HCT116 (cell line): ENCODE measurements around the gene GNPTAB. TPM values are rescaled to one million over a fixed set of nuclear protein-coding genes. Genes with fewer than 3 reads are reported as not detected.

Source experiments
- ATAC-seq: fragments of 200-7000 bp; cut with Tn5 transposase; 2 replicates; pipeline ENCODE4 v1.9.1; 2020; ENCODE audit warnings: mild to moderate bottlenecking, moderate library complexity
- BruUV-seq: library from RNA; stranded (reverse); fragments of 400-500 nt; replicated peaks from 2 replicates; lab custom pipeline; 2021; lab: Mats Ljungman, UMichigan
- CTCF ChIA-PET: fragments of 300-600 bp; sonication (Branson Sonifier 250); formaldehyde crosslinking; loops from one replicate; lab custom pipeline; 2021; ENCODE audit warnings: antibody characterized with exemption; lab: Charles Lee
- POLR2A ChIA-PET: fragments of 300-600, 350-600 bp; sonication (Branson Sonifier 250); formaldehyde crosslinking; loops from one replicate; lab custom pipeline; 2021; ENCODE audit warnings: antibody characterized with exemption; lab: Charles Lee
- RAD21 ChIA-PET, 2 experiments: fragments of 300-600 bp; sonication (Branson Sonifier 250); formaldehyde crosslinking; loops; one replicate each; lab custom pipeline; 2023; ENCODE audit warnings: low total read pairs in 2 of 2; ENCODE audit not compliant: uncharacterized antibody in 2 of 2, unreplicated experiment in 2 of 2, low non-redundant PET in 1 of 2; lab: Charles Lee
- DNase-seq: peaks from one replicate; pipeline ENCODE4 v3.0.0-alpha.2; 2010; ENCODE audit warnings: low read depth, low spot score
- H2AFZ ChIP-seq: fragments of 200-600 bp; shearing (Covaris generic), sonication (generic); 2 replicates; pipeline ENCODE4 v1.6.1; 2017; ENCODE audit warnings: low read depth, mixed run types, mixed read lengths, antibody characterized with exemption, low read length; ENCODE audit not compliant: poor library complexity, severe bottlenecking
- H3K27ac ChIP-seq: 2 replicates; pipeline ENCODE4 v1.5.1; 2012; ENCODE audit warnings: low read depth, low read length
- H3K27me3 ChIP-seq: fragments of 200-600 bp; sonication (generic); 2 replicates; pipeline ENCODE4 v1.6.1; 2016; ENCODE audit warnings: mixed run types, low read length, mixed read lengths; ENCODE audit not compliant: insufficient read depth
- H3K36me3 ChIP-seq, 2 experiments: fragments of 200-500 bp in 1 of 2; fragments of 200-600 bp in 1 of 2; sonication (Bioruptor generic) in 1 of 2; sonication (generic) in 1 of 2; 2 replicates each; pipeline versions ENCODE4 v1.5.1 to v1.6.1; 2014 to 2016; ENCODE audit warnings: low read length in 2 of 2, inconsistent platforms in 1 of 2, mixed read lengths in 1 of 2, mixed run types in 1 of 2; ENCODE audit not compliant: insufficient read depth in 2 of 2, control insufficient read depth in 1 of 2
- H3K4me1 ChIP-seq, 2 experiments: fragments of 200-600 bp in 1 of 2; sonication (generic) in 1 of 2; 2 replicates each; pipeline versions ENCODE4 v1.5.1 to v1.6.1; 2012 to 2017; ENCODE audit warnings: low read length in 2 of 2, inconsistent platforms in 1 of 2, mild to moderate bottlenecking in 1 of 2, mixed read lengths in 1 of 2, mixed run types in 1 of 2, moderate library complexity in 1 of 2; ENCODE audit not compliant: insufficient read depth in 2 of 2, control insufficient read depth in 1 of 2
- H3K4me2 ChIP-seq: fragments of 200-600 bp; sonication (generic); 2 replicates; pipeline ENCODE4 v1.6.1; 2017; ENCODE audit warnings: mixed run types, low read length, mixed read lengths
- H3K4me3 ChIP-seq, 2 experiments: fragments of 200-600 bp in 1 of 2; sonication (generic) in 1 of 2; replicated peaks in 1 of 2; 2 replicates each; pipeline ENCODE4 v1.5.1; 2011 to 2016; ENCODE audit warnings: low read length in 2 of 2, control low read depth in 1 of 2, low read depth in 1 of 2, mild to moderate bottlenecking in 1 of 2, mixed read lengths in 1 of 2, mixed run types in 1 of 2
- H3K79me2 ChIP-seq: fragments of 200-600 bp; sonication (generic); 2 replicates; pipeline ENCODE4 v1.6.1; 2017; ENCODE audit warnings: mild to moderate bottlenecking, mixed run types, low read length, moderate library complexity, mixed read lengths; ENCODE audit not compliant: insufficient read depth
- H3K9ac ChIP-seq: fragments of 200-600 bp; sonication (generic); 2 replicates; pipeline ENCODE4 v1.6.1; 2016; ENCODE audit warnings: low read length, mixed read lengths
- H3K9me2 ChIP-seq: fragments of 200-600 bp; sonication (generic), shearing (Covaris generic); 2 replicates; pipeline ENCODE4 v1.6.1; 2017; ENCODE audit warnings: mixed run types, mild to moderate bottlenecking, moderate library complexity; ENCODE audit not compliant: insufficient read depth
- H3K9me3 ChIP-seq, 2 experiments: fragments of 200-500 bp in 1 of 2; fragments of 200-600 bp in 1 of 2; sonication (Bioruptor generic) in 1 of 2; sonication (generic) in 1 of 2; 2 replicates each; pipeline ENCODE4 v1.6.1; 2014 to 2017; ENCODE audit warnings: low read length in 2 of 2, mixed read lengths in 2 of 2, inconsistent platforms in 1 of 2, low read depth in 1 of 2, mild to moderate bottlenecking in 1 of 2, mixed run types in 1 of 2, moderate library complexity in 1 of 2; ENCODE audit not compliant: control insufficient read depth in 1 of 2, insufficient read depth in 1 of 2
- H4K20me1 ChIP-seq: fragments of 200-600 bp; sonication (generic), shearing (Covaris generic); 2 replicates; pipeline ENCODE4 v1.6.1; 2017; ENCODE audit warnings: mixed run types, mild to moderate bottlenecking, moderate library complexity; ENCODE audit not compliant: insufficient read depth
- CEBPB ChIP-seq: IDR thresholded peaks from 2 replicates; pipeline ENCODE4 v1.6.1; 2012; ENCODE audit warnings: low read depth
- EZH2phosphoT487 ChIP-seq: fragments of 200-600 bp; IDR thresholded peaks from 2 replicates; pipeline ENCODE4 v1.6.1; 2018; ENCODE audit warnings: antibody characterized with exemption, borderline replicate concordance
- FOSL1 ChIP-seq: IDR thresholded peaks from 2 replicates; pipeline ENCODE4 v1.6.1; 2012; ENCODE audit warnings: low read depth
- JUND ChIP-seq: IDR thresholded peaks from 2 replicates; pipeline ENCODE4 v1.6.1; 2012
- RAD21 ChIP-seq: IDR thresholded peaks from 2 replicates; pipeline ENCODE4 v1.6.1; 2012; ENCODE audit warnings: low read depth, mild to moderate bottlenecking
- SIN3A ChIP-seq: IDR thresholded peaks from 2 replicates; pipeline ENCODE4 v1.6.1; 2012; ENCODE audit warnings: low read depth
- YY1 ChIP-seq: IDR thresholded peaks from 2 replicates; pipeline ENCODE4 v1.6.1; 2011; ENCODE audit warnings: low read length, low read depth, moderate library complexity, mild to moderate bottlenecking; ENCODE audit not compliant: insufficient replicate concordance; ENCODE audit errors: extremely low read depth
- ZNF274 ChIP-seq: fragments of 200-500 bp; sonication (Bioruptor generic); IDR thresholded peaks from 2 replicates; pipeline ENCODE4 v1.6.1; 2014; ENCODE audit warnings: mild to moderate bottlenecking, low read depth, low read length, inconsistent platforms
- intact Hi-C: fragments of 100-400 bp; cut with micrococcal nuclease; formaldehyde crosslinking; loops from 2 replicates; pipeline ENCODE4 v1.10.0; 2022
- total RNA-seq: library from RNA; stranded (reverse); gene quantifications from one replicate; pipeline ENCODE4 v1.2.1, GENCODE V29; 2021; ENCODE audit not compliant: unreplicated experiment
- TF ChIP-seq, protein P1 (sequence below): IDR thresholded peaks from 2 replicates; pipeline ENCODE4 v1.6.1; 2011; ENCODE audit warnings: mild to moderate bottlenecking, low read length, moderate library complexity; ENCODE audit not compliant: insufficient replicate concordance; ENCODE audit errors: extremely low read depth
- TF ChIP-seq, protein P2 (sequence below): IDR thresholded peaks from 2 replicates; pipeline ENCODE4 v1.6.1; 2012

GNPTAB gene
- total RNA-seq, 1 experiment from 2014 or later = 41.4 TPM

DNA sequence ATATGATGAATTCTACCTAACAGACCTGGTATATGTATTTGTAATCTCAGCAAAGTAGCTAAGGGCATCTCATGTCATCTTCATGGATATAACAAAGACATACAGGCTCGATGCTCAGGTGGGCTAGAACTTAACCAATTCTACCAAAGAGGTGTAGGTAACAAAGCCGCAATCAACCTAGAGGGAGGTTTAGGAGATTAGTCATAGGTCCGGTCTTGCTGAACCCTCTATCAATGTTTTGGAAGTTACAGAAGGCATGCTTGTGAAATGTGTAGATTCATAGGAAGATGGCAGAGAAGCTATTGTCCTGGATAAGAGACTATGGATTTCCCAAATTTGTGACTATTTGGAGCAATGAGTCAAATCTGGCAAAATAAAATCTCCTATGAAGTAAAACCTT, 48.9 kb downstream of the GNPTAB start:
- H3K79me2 ChIP-seq = no peaks in the 10 kb centered on the region
- H3K36me3 ChIP-seq = no peaks in the 10 kb centered on the region
- H3K27me3 ChIP-seq = no peaks in the 10 kb centered on the region
- no peak overlapping the region for H3K4me3 ChIP-seq
- POLR2A ChIA-PET = no interaction called here
- no peak overlapping the region for H3K27ac ChIP-seq
- H3K9me3 ChIP-seq = no peaks in the 10 kb centered on the region
- H3K4me2 ChIP-seq = no peak overlapping the region
- H3K9me2 ChIP-seq = no peaks in the 10 kb centered on the region
- RAD21 ChIA-PET = no interaction called here
- no peaks in the 10 kb centered on the region for H3K4me1 ChIP-seq
- no TSS peak for BruUV-seq
- DNase-seq (no peak), ATAC-seq (no peak)
- no peaks in the 10 kb centered on the region for H4K20me1 ChIP-seq
- H2AFZ ChIP-seq = no peak overlapping the region
- TF ChIP-seq JUND (no peak), YY1 (no peak), ZNF274 (no peak)
- H3K9ac ChIP-seq = no peak overlapping the region
- intact Hi-C loops = no loop called here
- CTCF ChIA-PET = no interaction called here

GRCh38 chr12:101780599-101780998, 50.2 kb downstream of the GNPTAB start:
- intact Hi-C loops = no loop called here
- CTCF ChIA-PET = interaction anchor here (0.7 to 3.4 kb wide), 3 partner anchors 11 to 50 kb away, joined by 3 to 10 read pairs (median 3); partner anchors contain the start of gene GNPTAB
- BruUV-seq = no TSS peak

More at GRCh38 chr12:101780599-101780998, 50.2 kb downstream of the GNPTAB start:
- Histone ChIP-seq H3K9ac (no peak overlapping the region), H3K4me2 (no peak overlapping the region), H2AFZ (no peak overlapping the region), H3K4me3 (no peak overlapping the region), H3K9me3 (no peaks in the 10 kb centered on the region), H3K27me3 (no peaks in the 10 kb centered on the region), H3K79me2 (no peaks in the 10 kb centered on the region), H4K20me1 (no peaks in the 10 kb centered on the region), H3K4me1 (no peaks in the 10 kb centered on the region), H3K9me2 (no peaks in the 10 kb centered on the region), H3K36me3 (no peaks in the 10 kb centered on the region), H3K27ac (no peak overlapping the region)
- RAD21 ChIA-PET = no interaction called here
- TF ChIP-seq, protein P1, sequence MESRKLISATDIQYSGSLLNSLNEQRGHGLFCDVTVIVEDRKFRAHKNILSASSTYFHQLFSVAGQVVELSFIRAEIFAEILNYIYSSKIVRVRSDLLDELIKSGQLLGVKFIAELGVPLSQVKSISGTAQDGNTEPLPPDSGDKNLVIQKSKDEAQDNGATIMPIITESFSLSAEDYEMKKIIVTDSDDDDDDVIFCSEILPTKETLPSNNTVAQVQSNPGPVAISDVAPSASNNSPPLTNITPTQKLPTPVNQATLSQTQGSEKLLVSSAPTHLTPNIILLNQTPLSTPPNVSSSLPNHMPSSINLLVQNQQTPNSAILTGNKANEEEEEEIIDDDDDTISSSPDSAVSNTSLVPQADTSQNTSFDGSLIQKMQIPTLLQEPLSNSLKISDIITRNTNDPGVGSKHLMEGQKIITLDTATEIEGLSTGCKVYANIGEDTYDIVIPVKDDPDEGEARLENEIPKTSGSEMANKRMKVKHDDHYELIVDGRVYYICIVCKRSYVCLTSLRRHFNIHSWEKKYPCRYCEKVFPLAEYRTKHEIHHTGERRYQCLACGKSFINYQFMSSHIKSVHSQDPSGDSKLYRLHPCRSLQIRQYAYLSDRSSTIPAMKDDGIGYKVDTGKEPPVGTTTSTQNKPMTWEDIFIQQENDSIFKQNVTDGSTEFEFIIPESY = no peak
- TF ChIP-seq EZH2phosphoT487 (no peak), JUND (no peak), FOSL1 (no peak), RAD21 (no peak), SIN3A (no peak), CEBPB (no peak)
- TF ChIP-seq, protein P2, sequence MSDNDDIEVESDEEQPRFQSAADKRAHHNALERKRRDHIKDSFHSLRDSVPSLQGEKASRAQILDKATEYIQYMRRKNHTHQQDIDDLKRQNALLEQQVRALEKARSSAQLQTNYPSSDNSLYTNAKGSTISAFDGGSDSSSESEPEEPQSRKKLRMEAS = no peak
- ATAC-seq (no peak), DNase-seq (no peak)
- POLR2A ChIA-PET = no interaction called here
